WERI-Rb-1 (cell line): ENCODE results near the gene RNASE9.
"Not testable (repeated sequence)": the region's sequence is repeated elsewhere in the genome, so short reads cannot be mapped to it uniquely, and the experiment has no call there.

Experiments
- DNase-seq: peaks from one replicate; pipeline ENCODE4 v3.0.0-alpha.2; 2020
- H3K27ac ChIP-seq: fragments of 250-450 bp; sonication (Bioruptor Pico); 2 replicates; pipeline ENCODE4 v1.5.1; 2020; ENCODE audit warnings: mild to moderate bottlenecking, moderate library complexity
- H3K27me3 ChIP-seq: fragments of 250-450 bp; sonication (Bioruptor Pico); 2 replicates; pipeline ENCODE4 v1.5.1; 2021; ENCODE audit warnings: mild to moderate bottlenecking, low read depth, moderate library complexity; ENCODE audit not compliant: insufficient read depth, severe bottlenecking
- H3K36me3 ChIP-seq: fragments of 250-450 bp; sonication (Bioruptor Pico); 2 replicates; pipeline ENCODE4 v1.5.1; 2020; ENCODE audit warnings: mild to moderate bottlenecking, moderate library complexity
- H3K4me3 ChIP-seq: 2 replicates; pipeline ENCODE4 v1.5.1; 2011; ENCODE audit warnings: low read depth, mild to moderate bottlenecking, control low read depth, low read length
- H3K9me3 ChIP-seq: fragments of 250-450 bp; sonication (Bioruptor Pico); 2 replicates; pipeline ENCODE4 v1.5.1; 2021; ENCODE audit warnings: mild to moderate bottlenecking, moderate library complexity; ENCODE audit not compliant: severe bottlenecking

RNASE9 gene

GRCh38 chr14:20506276-20506675 is 54.6 kb downstream of the RNASE9 start:
- H3K27me3 ChIP-seq, H3K4me3 ChIP-seq: not testable (repeated sequence)

More at GRCh38 chr14:20506276-20506675, 54.6 kb downstream of the RNASE9 start:
- not testable (repeated sequence) for H3K36me3 ChIP-seq, H3K27ac ChIP-seq, DNase-seq, H3K9me3 ChIP-seq
